H1 (cell line): ENCODE results near the gene GALNT15. TPM values are rescaled to one million over a fixed set of nuclear protein-coding genes. Genes with fewer than 3 reads are reported as not detected.

Source experiments
- FOSL1 ChIP-seq: IDR thresholded peaks from 2 replicates; pipeline ENCODE4 v1.6.1; 2011; ENCODE audit warnings: mild to moderate bottlenecking, low read depth, low read length, moderate library complexity; ENCODE audit not compliant: insufficient read depth
- PHF8 ChIP-seq: fragments of 200-600 bp; sonication (generic); conservative IDR thresholded peaks from 2 replicates; pipeline ENCODE4 v1.7.1; 2012; ENCODE audit warnings: low read depth, mild to moderate bottlenecking, inconsistent platforms, low read length, moderate library complexity
- SIN3A ChIP-seq, 2 experiments: IDR thresholded peaks in 1 of 2; conservative IDR thresholded peaks in 1 of 2; 2 replicates each; pipeline ENCODE4 v1.6.1; 2011 to 2012; ENCODE audit warnings: low read length in 2 of 2, improper control_type of control experiment in 1 of 2, low read depth in 1 of 2, mild to moderate bottlenecking in 1 of 2
- SP4 ChIP-seq: IDR thresholded peaks from 2 replicates; pipeline ENCODE4 v1.6.1; 2012; ENCODE audit warnings: low read length, inconsistent platforms
- YY1 ChIP-seq: IDR thresholded peaks from 2 replicates; pipeline ENCODE4 v1.6.1; 2011; ENCODE audit warnings: low read depth, mild to moderate bottlenecking, low read length
- polyA plus RNA-seq, 7 experiments: library from polyadenylated mRNA; depleted of rRNA in 3 of 7; stranded (reverse) in 5 of 7; unstranded in 2 of 7; fragments of >200 nt in 5 of 7; fragments of 200-250 nt in 2 of 7; gene quantifications; 1 replicate in 5 of 7; 2 replicates in 1 of 7; 4 replicates in 1 of 7; pipeline versions ENCODE4 v1.2.1 to v1.2.3, GENCODE V29; 2011 to 2013; ENCODE audit warnings: missing spikeins in 2 of 7, mixed read lengths in 2 of 7
- total RNA-seq: library from RNA; stranded (reverse); fragmentation: NEBNext Ultra II Directional; extraction: Animal tissue kit (Norgen Biotek cat#: 25700); gene quantifications from 2 replicates; pipeline ENCODE4 v1.2.1, GENCODE V29; 2021
- TF ChIP-seq, protein P1 (sequence below): IDR thresholded peaks from 2 replicates; pipeline ENCODE4 v1.6.1; 2011; ENCODE audit warnings: low read depth, mild to moderate bottlenecking, low read length; ENCODE audit not compliant: insufficient read depth

GALNT15 gene
- total and polyA plus RNA-seq, 2 of the 8 experiments (the other 6 are each of a cell fraction or from before 2014, with no cell fraction given), result 0.02 TPM; not detected in 1

DNA sequence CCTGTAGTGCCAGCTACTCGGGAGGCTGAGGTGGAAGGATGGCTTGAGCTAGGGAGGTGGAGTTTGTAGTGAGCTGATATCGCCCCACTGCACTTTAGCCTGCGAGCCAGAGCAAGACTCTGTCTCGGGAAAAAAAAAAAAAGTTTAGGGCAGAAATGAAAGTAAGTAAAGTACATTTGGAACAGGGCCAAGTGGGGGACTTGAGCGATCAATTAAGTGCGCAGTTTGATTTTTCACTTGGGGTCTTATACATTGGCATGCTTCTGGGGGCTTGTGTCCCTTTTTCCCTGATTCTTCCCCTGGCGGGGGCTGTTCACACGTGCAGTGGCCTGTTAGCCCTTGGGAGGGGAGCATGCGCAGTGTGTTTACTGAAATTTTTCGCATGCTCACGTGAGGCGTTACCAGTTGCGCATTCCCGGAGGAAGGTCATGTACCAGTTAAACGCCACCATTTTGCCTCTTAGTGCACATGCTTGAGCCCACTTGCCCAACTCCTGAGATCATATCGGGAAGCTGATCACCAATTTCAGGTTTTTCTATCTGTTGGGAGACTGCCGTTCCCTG is 42.0 kb downstream of the GALNT15 start (continued):
- TF ChIP-seq PHF8, result no peak
- TF ChIP-seq FOSL1, result no peak
- no peak for TF ChIP-seq SP4
- TF ChIP-seq, protein P1, sequence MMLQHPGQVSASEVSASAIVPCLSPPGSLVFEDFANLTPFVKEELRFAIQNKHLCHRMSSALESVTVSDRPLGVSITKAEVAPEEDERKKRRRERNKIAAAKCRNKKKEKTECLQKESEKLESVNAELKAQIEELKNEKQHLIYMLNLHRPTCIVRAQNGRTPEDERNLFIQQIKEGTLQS, result no peak
- TF ChIP-seq SIN3A (conservative IDR thresholded peaks at IDR 0.05 in 1 of 2, IDR thresholded peaks at IDR 0.05 in 1 of 2; ENCODE audit: low read depth in 1 of 2, low read length in 2 of 2), result no peak
- no peak for TF ChIP-seq YY1
